ENCODE measurements around the gene ACYP2.

The ACYP2 gene

DNA sequence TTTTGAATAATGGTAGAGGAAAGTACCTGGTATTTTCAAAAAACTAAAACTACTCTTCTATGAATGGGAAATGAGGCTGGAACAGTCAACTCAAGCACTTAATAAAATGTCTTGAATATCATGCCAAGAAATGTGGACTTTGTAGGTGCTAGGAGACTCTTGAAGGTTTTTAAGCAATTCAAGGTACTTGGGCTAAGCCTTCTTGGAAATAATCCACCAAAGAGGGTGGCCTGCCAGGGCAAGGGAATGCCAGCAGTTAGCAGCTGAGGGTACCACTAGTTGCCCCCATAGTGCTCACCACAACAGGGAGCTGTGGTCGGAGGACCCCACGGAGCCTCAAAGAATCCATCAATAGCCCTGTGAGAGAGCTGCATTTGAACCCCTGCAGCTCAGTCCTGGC is 14.6 kb upstream of the ACYP2 start:
- H3K4me3 ChIP-seq (ENCODE audit: low read depth, low read length) = no peak overlapping the region
- no peaks in the 10 kb centered on the region for H3K9me3 ChIP-seq (ENCODE audit: severe bottlenecking)
- DNase-seq = no peak
- H3K27ac ChIP-seq = no peak overlapping the region
- TF ChIP-seq, protein P1, sequence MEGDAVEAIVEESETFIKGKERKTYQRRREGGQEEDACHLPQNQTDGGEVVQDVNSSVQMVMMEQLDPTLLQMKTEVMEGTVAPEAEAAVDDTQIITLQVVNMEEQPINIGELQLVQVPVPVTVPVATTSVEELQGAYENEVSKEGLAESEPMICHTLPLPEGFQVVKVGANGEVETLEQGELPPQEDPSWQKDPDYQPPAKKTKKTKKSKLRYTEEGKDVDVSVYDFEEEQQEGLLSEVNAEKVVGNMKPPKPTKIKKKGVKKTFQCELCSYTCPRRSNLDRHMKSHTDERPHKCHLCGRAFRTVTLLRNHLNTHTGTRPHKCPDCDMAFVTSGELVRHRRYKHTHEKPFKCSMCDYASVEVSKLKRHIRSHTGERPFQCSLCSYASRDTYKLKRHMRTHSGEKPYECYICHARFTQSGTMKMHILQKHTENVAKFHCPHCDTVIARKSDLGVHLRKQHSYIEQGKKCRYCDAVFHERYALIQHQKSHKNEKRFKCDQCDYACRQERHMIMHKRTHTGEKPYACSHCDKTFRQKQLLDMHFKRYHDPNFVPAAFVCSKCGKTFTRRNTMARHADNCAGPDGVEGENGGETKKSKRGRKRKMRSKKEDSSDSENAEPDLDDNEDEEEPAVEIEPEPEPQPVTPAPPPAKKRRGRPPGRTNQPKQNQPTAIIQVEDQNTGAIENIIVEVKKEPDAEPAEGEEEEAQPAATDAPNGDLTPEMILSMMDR (IDR thresholded peaks at IDR 0.05; ENCODE audit: low read depth, low read length) = no peak
- H3K27me3 ChIP-seq (ENCODE audit: insufficient read depth, low read depth, severe bottlenecking) = no peaks in the 10 kb centered on the region
- H3K36me3 ChIP-seq = no peaks in the 10 kb centered on the region

DNA sequence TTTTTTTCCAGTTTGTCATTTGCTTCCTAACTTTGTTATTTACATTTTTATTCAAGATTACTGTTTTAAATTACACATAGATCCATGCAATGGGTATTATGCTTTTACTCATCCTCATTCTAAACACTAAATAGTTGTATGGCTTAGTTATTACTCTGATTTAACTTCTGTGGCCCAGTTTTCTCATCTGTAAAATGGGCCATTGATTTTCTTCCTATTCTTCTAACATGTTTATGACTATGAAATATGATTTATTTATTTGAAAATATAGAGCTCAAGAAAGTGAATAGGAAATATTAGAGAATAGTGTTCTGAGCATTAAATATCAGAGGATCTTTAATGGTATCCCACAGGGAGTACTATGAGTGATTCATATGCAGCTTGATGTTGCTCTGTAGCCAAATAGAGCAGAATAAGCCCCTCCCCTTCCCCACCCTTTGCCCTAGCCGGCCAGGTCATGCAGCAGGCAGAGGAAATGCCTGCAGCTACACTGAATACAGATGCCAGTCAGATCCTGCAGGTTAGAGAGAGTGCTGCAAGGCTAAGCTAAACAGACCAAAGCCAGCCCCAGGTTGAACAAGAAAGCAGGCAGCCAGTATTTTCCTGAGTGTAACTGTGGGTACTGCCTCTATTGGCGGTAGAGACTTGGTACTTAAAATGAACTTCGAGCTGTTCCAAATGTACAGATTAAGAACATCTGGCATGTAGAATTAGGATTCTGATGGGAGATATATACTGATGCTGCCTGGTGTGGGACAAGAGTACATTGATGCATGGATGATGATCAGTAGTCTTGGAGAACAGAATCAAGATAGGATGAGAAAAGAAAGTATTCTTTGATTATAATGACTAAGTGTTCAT is 11.7 kb upstream of the ACYP2 start:
- no peak overlapping the region for H3K27ac ChIP-seq
- no peak overlapping the region for H3K4me3 ChIP-seq (ENCODE audit: low read depth, low read length)
- H3K9me3 ChIP-seq (ENCODE audit: severe bottlenecking) = no peaks in the 10 kb centered on the region
- no peak for DNase-seq
- TF ChIP-seq, protein P1 (IDR thresholded peaks at IDR 0.05; ENCODE audit: low read depth, low read length) = no peak
- H3K27me3 ChIP-seq (ENCODE audit: insufficient read depth, low read depth, severe bottlenecking) = no peaks in the 10 kb centered on the region
- no peaks in the 10 kb centered on the region for H3K36me3 ChIP-seq

DNA sequence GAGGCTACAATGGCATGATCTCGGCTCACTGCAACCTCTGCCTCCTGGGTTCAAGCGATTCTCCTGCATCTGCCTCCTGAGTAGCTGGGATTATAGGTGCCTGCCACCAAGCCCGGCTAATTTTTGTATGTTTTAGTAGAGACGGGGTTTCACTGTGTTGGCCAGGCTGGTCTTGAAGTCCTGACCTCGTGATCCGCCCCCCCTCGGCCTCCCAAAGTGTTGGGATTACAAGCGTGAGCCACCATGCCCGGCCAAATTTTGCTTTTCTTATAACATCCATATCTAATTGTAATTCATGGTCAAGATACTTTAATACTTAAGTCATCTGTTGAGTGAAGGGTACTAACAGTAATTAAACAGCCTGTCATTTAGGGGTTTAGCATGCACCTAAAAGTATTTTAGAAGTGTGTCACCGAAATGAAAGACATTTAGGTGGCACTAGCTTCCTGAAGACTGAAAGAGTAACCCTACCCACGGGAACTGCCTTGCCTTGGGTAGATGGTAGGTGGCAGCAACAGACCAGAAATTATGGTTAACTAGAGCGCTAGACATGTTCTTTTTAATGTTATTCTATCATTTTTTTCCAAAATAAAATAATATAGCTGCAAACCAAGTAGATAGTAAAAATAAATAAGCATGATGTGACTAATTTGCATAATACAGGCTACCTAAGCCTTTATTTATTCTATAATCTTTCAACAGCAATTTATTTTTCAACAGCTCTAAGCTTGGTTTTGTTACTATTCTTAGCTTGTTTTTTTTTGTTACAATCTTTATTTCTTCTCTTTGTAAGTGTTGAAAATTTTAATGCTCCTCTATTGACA is 8.6 kb upstream of the ACYP2 start:
- no peak overlapping the region for H3K4me3 ChIP-seq (ENCODE audit: low read depth, low read length)
- no peak overlapping the region for H3K27ac ChIP-seq
- H3K27me3 ChIP-seq (ENCODE audit: insufficient read depth, low read depth, severe bottlenecking) = no peaks in the 10 kb centered on the region
- no peaks in the 10 kb centered on the region for H3K36me3 ChIP-seq
- peak; percentile 56 for DNase-seq
- TF ChIP-seq, protein P1 (IDR thresholded peaks at IDR 0.05; ENCODE audit: low read depth, low read length) = peak; percentile 69
- H3K9me3 ChIP-seq (ENCODE audit: severe bottlenecking) = no peaks in the 10 kb centered on the region

DNA sequence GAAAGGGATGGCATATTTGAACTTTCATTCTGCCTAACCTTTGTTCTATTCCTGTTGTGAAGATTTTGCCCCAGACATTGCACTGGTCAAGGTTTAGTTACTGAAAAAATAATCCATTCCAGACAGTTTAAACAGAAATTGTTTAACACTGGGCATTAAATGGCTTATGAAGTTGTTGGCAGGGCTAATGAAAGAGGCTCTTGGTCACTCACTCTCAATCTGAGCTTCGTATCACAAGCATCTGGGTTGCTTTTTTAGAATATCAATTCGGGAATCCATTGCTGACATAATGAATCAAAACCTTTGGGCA is 8.0 kb upstream of the ACYP2 start:
- no peak for DNase-seq
- H3K27ac ChIP-seq = peak overlapping the region; percentile 6; the same call in 1 of the 2 replicates
- no peak overlapping the region for H3K4me3 ChIP-seq (ENCODE audit: low read depth, low read length)
- H3K36me3 ChIP-seq = no peaks in the 10 kb centered on the region
- TF ChIP-seq, protein P1 (IDR thresholded peaks at IDR 0.05; ENCODE audit: low read depth, low read length) = no peak
- H3K27me3 ChIP-seq (ENCODE audit: insufficient read depth, low read depth, severe bottlenecking) = no peaks in the 10 kb centered on the region
- no peaks in the 10 kb centered on the region for H3K9me3 ChIP-seq (ENCODE audit: severe bottlenecking)

DNA sequence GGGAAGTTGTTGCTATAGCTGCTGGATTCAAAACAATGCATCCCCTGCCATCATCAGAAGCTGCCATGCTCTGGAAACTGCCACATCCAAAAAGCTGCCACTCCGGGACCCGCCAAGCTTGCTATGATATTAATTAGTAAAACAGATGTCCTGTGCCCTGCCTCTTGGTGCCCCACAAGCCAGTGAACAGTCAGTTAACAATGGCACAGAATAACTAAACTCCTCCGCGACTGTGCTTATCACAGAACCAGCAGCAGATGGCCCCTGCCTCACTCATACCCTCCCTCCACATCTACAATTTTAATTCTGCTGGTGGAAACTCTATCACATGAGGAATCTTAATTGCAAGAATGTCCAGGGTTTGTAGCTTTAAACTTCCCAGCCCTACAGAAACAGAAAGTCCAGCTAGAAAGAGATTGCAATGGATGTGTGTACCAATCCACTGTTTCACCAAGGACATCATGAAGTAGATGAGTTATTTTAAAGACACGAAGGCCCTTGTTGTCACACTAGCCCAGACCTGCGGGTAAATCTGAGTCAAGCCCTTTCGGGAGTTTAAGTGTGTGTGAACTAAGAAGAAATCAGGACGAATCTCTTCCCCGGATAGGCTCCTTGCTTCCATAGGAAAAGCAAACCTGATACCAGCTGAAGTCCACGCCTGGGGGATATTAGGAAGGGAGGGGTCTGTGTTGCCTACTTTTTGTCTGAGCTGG is 7.4 kb upstream of the ACYP2 start:
- TF ChIP-seq, protein P1 (IDR thresholded peaks at IDR 0.05; ENCODE audit: low read depth, low read length) = no peak; the same call in 1 of the 2 replicates
- no peaks in the 10 kb centered on the region for H3K27me3 ChIP-seq (ENCODE audit: insufficient read depth, low read depth, severe bottlenecking)
- DNase-seq = peak; percentile 51
- H3K9me3 ChIP-seq (ENCODE audit: severe bottlenecking) = no peaks in the 10 kb centered on the region
- no peak overlapping the region for H3K4me3 ChIP-seq (ENCODE audit: low read depth, low read length)
- peak overlapping the region; percentile 6; the same call in 1 of the 2 replicates for H3K27ac ChIP-seq
- H3K36me3 ChIP-seq = no peaks in the 10 kb centered on the region

All from WERI-Rb-1 (cell line).